Measurements from ENCODE around the gene ZSWIM8.

- TF ChIP-seq, protein P1, sequence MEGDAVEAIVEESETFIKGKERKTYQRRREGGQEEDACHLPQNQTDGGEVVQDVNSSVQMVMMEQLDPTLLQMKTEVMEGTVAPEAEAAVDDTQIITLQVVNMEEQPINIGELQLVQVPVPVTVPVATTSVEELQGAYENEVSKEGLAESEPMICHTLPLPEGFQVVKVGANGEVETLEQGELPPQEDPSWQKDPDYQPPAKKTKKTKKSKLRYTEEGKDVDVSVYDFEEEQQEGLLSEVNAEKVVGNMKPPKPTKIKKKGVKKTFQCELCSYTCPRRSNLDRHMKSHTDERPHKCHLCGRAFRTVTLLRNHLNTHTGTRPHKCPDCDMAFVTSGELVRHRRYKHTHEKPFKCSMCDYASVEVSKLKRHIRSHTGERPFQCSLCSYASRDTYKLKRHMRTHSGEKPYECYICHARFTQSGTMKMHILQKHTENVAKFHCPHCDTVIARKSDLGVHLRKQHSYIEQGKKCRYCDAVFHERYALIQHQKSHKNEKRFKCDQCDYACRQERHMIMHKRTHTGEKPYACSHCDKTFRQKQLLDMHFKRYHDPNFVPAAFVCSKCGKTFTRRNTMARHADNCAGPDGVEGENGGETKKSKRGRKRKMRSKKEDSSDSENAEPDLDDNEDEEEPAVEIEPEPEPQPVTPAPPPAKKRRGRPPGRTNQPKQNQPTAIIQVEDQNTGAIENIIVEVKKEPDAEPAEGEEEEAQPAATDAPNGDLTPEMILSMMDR (IDR thresholded peaks at IDR 0.05), result no peak
- no peak for TF ChIP-seq POLR2A (IDR thresholded peaks at IDR 0.05)
These were observed 27.3 kb downstream of the ZSWIM8 start for GRCh38 chr10:73812657-73813056.
